Erythroblast (primary cell): ENCODE results near the gene APOF.

Experiments
- DNase-seq, 2 experiments: peaks; one replicate each; lab custom pipeline; 2025; lab: John Stamatoyannopoulos, UW
- GATA1 ChIP-seq: IDR thresholded peaks from 2 replicates; pipeline ENCODE4 v1.6.1; 2011; ENCODE audit warnings: low read depth, mild to moderate bottlenecking, control low read depth, low read length, moderate library complexity
- POLR2A ChIP-seq: IDR thresholded peaks from 2 replicates; pipeline ENCODE4 v1.6.1; 2011; ENCODE audit warnings: mild to moderate bottlenecking, low read length

The APOF gene

DNA sequence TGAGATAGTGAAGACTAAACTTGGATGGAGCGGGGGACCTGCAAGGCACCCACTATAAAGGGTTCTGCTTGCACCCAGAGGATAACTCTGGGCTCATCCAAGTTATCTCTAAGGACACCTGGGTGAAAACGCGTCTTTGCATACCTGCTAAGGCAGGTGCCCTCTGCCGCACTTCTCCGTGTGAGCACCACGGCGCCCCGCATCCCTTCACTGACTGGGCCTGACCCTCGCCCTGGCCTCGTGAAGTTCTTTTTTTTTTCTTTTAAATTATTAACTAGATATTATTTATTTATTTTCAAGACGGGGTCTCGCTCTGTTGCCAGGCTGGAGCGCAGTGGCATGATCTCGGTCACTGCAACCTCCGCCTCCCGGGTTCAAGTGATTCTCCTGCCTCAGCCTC, 20.0 kb upstream of the APOF start:
- TF ChIP-seq POLR2A (no peak), GATA1 (no peak)
- DNase-seq: no peak

GRCh38 chr12:56377989-56378316, 15.3 kb upstream of the APOF start:
- no peak for DNase-seq
- TF ChIP-seq GATA1 (no peak), POLR2A (no peak)

DNA sequence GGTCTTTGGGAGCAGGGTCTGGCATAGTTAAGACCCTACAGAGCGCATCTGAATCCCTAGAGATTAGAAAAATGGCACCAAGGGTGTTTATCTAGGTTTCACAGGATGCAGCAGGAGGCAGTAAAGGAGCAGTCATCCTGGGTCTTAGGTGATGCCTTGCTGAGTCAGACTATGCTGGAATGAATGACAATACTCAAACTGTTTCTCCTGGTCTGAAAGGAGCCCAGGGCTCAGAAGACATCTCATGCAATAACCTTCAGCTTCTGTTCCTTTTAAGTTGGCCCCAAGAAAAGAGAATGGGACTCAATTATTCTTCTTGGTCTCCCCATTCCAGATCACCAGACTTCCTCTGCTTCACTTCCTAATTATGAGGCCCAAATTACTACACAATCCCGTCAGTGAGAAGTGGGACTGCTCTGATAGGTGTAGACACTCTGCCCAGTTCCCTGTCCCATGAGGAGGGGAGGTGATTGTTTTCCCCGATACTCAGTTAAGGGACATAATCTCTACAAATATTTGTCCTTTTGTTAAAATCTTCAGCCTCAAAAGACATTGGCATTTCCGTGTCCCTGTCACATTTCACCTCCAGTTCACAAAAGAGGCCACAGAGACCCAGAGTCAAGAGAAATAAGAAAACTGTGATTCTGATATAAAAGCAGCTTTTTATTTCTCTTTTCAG, 14.8 kb upstream of the APOF start:
- DNase-seq: peak; percentile 72 to 76
- TF ChIP-seq GATA1 (no peak), POLR2A (no peak)

- no peak for DNase-seq
- TF ChIP-seq GATA1 (no peak), POLR2A (no peak)
These were observed 13.2 kb upstream of the APOF start for GRCh38 chr12:56375598-56376434.

DNA sequence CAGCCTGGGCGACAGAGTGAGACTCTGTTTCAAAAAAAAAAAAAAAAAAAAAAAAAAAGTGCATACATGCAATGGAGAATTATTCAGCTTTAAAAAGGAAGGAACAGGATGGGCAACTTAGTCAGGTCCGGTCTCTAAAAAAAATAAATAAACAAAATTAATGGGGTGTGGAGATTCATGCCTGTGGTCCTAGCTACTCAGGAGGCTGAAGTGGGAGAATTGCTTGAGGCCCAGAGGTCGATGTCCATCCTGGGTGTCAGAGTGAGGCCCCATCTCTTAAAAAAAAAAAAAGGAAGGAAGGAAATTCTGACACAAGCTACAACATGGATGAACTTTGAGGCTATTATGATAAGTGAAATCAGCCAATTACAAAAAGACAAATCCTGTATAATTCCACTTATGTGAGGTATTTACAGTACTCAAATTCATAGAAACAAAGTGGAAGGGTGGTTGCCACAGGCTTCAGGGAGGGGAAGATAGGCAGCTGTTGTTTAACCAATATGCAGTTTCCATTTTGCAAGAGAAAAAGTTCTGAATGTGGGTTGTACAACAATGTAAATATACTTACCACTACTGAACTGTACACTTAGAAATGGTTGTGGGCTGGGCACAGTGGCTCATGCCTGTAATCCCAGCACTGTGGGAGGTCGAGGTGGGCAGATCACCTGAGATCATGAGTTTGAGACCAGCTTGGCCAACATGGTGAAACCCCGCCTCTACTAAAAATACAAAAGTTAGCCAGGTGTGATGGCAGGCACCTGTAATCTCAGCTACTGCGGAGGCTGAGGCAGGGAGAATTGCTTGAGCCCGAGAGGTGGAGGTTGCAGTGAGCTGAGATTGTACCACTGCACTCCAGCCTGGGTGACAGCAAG, 12.3 kb upstream of the APOF start:
- TF ChIP-seq GATA1 (no peak), POLR2A (no peak)
- no peak for DNase-seq

DNA sequence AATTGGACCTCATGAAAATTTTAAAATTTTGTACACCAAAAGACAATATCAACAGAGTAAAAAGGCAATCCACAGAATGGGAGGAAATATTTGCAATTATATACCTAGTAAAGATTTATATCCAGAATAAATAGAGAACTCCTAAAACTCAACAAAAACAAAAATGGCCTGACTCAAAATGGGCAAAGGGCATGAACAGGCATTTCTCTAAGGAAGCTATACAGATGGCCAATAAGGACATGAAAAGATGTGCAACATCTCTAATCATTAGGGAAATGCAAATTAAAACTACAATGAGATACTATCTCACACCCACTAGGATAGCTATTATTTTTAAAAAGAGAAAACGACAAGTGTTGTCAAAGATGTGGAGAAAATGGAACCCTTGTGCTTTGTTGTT, 10.9 kb upstream of the APOF start:
- no peak for DNase-seq
- TF ChIP-seq GATA1 (no peak), POLR2A (no peak)

DNA sequence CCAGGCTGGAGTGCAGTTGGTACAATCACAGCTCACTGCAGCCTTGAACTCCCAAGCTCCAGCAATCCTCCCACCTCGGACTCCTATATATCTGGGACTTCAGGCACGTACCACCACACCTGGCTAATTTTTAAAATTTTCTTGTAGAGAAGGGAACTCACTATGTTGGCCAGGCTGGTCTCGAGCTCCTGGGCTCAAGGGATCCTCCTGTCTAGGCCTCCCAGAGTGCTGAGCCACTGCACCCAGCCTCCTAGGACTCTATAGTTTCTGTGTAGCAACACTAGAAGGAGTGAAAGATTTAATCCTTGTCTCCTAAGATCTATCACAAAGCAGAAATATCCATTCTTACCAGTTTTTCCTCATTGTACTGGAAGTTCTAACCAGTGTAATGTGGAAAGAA, 4.3 kb upstream of the APOF start:
- TF ChIP-seq GATA1 (no peak), POLR2A (no peak)
- no peak for DNase-seq

DNA sequence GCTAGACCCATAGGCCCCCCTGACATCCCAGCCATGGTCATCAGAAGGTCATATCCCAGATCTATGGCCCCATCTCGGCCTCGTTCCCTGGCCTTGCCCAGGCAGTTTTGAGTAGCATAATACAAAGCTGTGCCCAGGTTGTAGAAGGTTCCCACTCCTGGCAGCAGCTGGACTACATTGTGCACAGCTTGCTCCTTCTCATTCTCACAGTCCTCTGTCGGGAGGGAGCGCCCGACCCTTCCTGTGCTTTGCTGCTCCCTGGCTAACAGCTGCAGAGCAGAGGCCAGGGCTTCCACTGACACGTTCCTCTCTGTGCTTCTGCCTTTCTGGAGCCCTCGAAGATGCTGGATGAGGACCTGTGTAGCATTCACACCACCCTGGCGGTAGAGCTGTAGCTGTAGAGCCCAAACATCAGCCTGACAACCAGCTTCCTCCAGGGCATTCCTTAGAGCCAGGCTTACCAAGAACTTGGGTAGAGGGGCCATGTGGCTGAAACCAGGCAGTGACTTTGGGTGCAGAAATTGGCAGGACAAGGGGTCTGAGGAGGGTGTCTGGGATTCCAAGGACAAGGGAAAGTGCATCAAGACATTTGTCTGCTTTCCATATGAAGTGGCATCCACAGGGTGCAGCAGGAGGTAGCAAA, 1.0 kb downstream of the APOF start:
- TF ChIP-seq POLR2A (no peak), GATA1 (no peak)

GRCh38 chr12:56359851-56360767, 2.5 kb downstream of the APOF start, which contains the start of gene STAT2:
Gene STAT2 (minus strand): TSS chr12:56360107. CDS start chr12:56356571, 3,536 bp downstream.
- peak; percentile 99 to 100 for DNase-seq
- no peak for TF ChIP-seq GATA1
- TF ChIP-seq POLR2A: peak; percentile 74

More for the DNA sequence above, 1.0 kb downstream of the APOF start:
- DNase-seq: no peak

- DNase-seq: peak; percentile 19 to 44
- no peak for TF ChIP-seq POLR2A
These were observed 3.7 kb downstream of the APOF start for GRCh38 chr12:56358836-56359532.

- DNase-seq: no peak
- TF ChIP-seq GATA1 (no peak), POLR2A (no peak)
These were observed 11.3 kb downstream of the APOF start for GRCh38 chr12:56351325-56351724.

GRCh38 chr12:56350662-56351061, 12.0 kb downstream of the APOF start:
- TF ChIP-seq POLR2A (no peak), GATA1 (no peak)
- no peak for DNase-seq
